SU-DHL-6 (cell line): ENCODE data around the gene ST6GAL1.

ENCODE experiments used
- H2AFZ ChIP-seq: fragments of 200-600 bp; sonication (generic); 2 replicates; pipeline ENCODE4 v1.6.1; 2014; ENCODE audit warnings: low read depth, mild to moderate bottlenecking, moderate library complexity, mixed read lengths, antibody characterized with exemption, low read length; ENCODE audit not compliant: severe bottlenecking
- H3F3A ChIP-seq: fragments of 200-600 bp; shearing (Covaris generic); 2 replicates; pipeline ENCODE4 v1.6.0; 2016; ENCODE audit warnings: antibody characterized with exemption, mild to moderate bottlenecking; ENCODE audit not compliant: insufficient read depth
- H3K27ac ChIP-seq: fragments of 200-600 bp; sonication (generic); 2 replicates; pipeline ENCODE4 v1.5.1; 2016; ENCODE audit warnings: low read depth, mild to moderate bottlenecking, low read length, moderate library complexity, mixed read lengths
- H3K27me3 ChIP-seq: fragments of 200-600 bp; sonication (generic), shearing (Covaris generic); 2 replicates; pipeline ENCODE4 v1.6.0; 2014; ENCODE audit warnings: mild to moderate bottlenecking, low read length
- H3K36me3 ChIP-seq: fragments of 200-600 bp; sonication (generic); 2 replicates; pipeline ENCODE4 v1.6.1; 2014; ENCODE audit warnings: mild to moderate bottlenecking, low read length, mixed read lengths
- H3K4me2 ChIP-seq: fragments of 300-600, 200-600 bp; shearing (Covaris generic), sonication (generic); 2 replicates; pipeline ENCODE4 v1.6.0; 2014; ENCODE audit warnings: low read length, low read depth, mild to moderate bottlenecking; ENCODE audit not compliant: poor library complexity, severe bottlenecking
- H3K4me3 ChIP-seq: fragments of 200-600 bp; sonication (generic); 2 replicates; pipeline ENCODE4 v1.5.1; 2014; ENCODE audit warnings: antibody characterized with exemption, low read length, mild to moderate bottlenecking, mixed read lengths; ENCODE audit not compliant: insufficient read depth, poor library complexity, severe bottlenecking
- H3K79me2 ChIP-seq: fragments of 200-600 bp; sonication (generic); 2 replicates; pipeline ENCODE4 v1.6.1; 2014; ENCODE audit warnings: mild to moderate bottlenecking, low read length, moderate library complexity; ENCODE audit not compliant: insufficient read depth
- H3K9ac ChIP-seq: fragments of 200-600 bp; sonication (generic); 2 replicates; pipeline ENCODE4 v1.7.0; 2014; ENCODE audit warnings: mild to moderate bottlenecking, low read length
- H3K9me2 ChIP-seq: fragments of 200-600 bp; sonication (generic); replicated peaks from 2 replicates; pipeline ENCODE4 v1.6.1; 2014; ENCODE audit warnings: low read length; ENCODE audit not compliant: insufficient read depth
- H3K9me3 ChIP-seq: fragments of 200-600 bp; sonication (generic); 2 replicates; pipeline ENCODE4 v1.6.1; 2014; ENCODE audit warnings: low read length, mixed read lengths; ENCODE audit not compliant: insufficient read depth
- H4K20me1 ChIP-seq: fragments of 200-600 bp; sonication (generic); 2 replicates; pipeline ENCODE4 v1.6.1; 2014; ENCODE audit warnings: low read depth, mild to moderate bottlenecking, antibody characterized with exemption, low read length, moderate library complexity, mixed read lengths
- CTCF ChIP-seq: fragments of 200-600 bp; sonication (generic); IDR thresholded peaks from one replicate; pipeline ENCODE4 v1.5.1; 2017; ENCODE audit warnings: antibody characterized with exemption, mild to moderate bottlenecking, low read length, moderate library complexity; ENCODE audit not compliant: insufficient read depth, poor library complexity, severe bottlenecking
- EZH2phosphoT487 ChIP-seq: fragments of 200-600 bp; sonication (generic), shearing (Covaris generic); conservative IDR thresholded peaks from 2 replicates; pipeline ENCODE4 v1.6.1; 2018; ENCODE audit warnings: mild to moderate bottlenecking, antibody characterized with exemption, low read length, moderate library complexity, mixed read lengths

ST6GAL1 gene

GRCh38 chr3:186986406-186986805 is 56.1 kb downstream of the ST6GAL1 start:
- peak overlapping the region; percentile 94 for H3K27ac ChIP-seq
- H3K9ac ChIP-seq = peak overlapping the region; percentile 54
- H2AFZ ChIP-seq = peak overlapping the region; percentile 6
- H3K4me3 ChIP-seq = peak overlapping the region; percentile 40
- H3K9me2 ChIP-seq = no peaks in the 10 kb centered on the region
- TF ChIP-seq EZH2phosphoT487 (no peak), CTCF (no peak)
- H3K36me3 ChIP-seq = no peaks in the 10 kb centered on the region
- H3K9me3 ChIP-seq = no peaks in the 10 kb centered on the region
- H3K27me3 ChIP-seq = no peaks in the 10 kb centered on the region
- H3K79me2 ChIP-seq = peaks cover 23% of the 10 kb centered on the region
- H3K4me2 ChIP-seq = peak overlapping the region; percentile 70
- no peaks in the 10 kb centered on the region for H4K20me1 ChIP-seq
- H3F3A ChIP-seq = peaks cover 48% of the 10 kb centered on the region

- no peak for TF ChIP-seq CTCF
- TF ChIP-seq EZH2phosphoT487 = no peak
- H4K20me1 ChIP-seq = no peaks in the 10 kb centered on the region
- H3K27ac ChIP-seq = peak overlapping the region; percentile 94
- H3K4me2 ChIP-seq = peak overlapping the region; percentile 70
- peaks cover 28% of the 10 kb centered on the region for H3K79me2 ChIP-seq
- peak overlapping the region; percentile 6 for H2AFZ ChIP-seq
- peak overlapping the region; percentile 40 for H3K4me3 ChIP-seq
- peaks cover 48% of the 10 kb centered on the region for H3F3A ChIP-seq
- H3K9me2 ChIP-seq = no peaks in the 10 kb centered on the region
- peak overlapping the region; percentile 54 for H3K9ac ChIP-seq
- H3K9me3 ChIP-seq = no peaks in the 10 kb centered on the region
- H3K27me3 ChIP-seq = no peaks in the 10 kb centered on the region
- no peaks in the 10 kb centered on the region for H3K36me3 ChIP-seq
Measured at GRCh38 chr3:186986816-186987215, 56.5 kb downstream of the ST6GAL1 start.

GRCh38 chr3:186988806-186989205 is 58.5 kb downstream of the ST6GAL1 start:
- peaks cover 54% of the 10 kb centered on the region for H3F3A ChIP-seq
- H3K36me3 ChIP-seq = no peaks in the 10 kb centered on the region
- peak overlapping the region; percentile 94 for H3K27ac ChIP-seq
- no peak overlapping the region for H2AFZ ChIP-seq
- no peaks in the 10 kb centered on the region for H3K9me3 ChIP-seq
- H4K20me1 ChIP-seq = no peaks in the 10 kb centered on the region
- TF ChIP-seq CTCF = no peak
- TF ChIP-seq EZH2phosphoT487 = no peak
- no peaks in the 10 kb centered on the region for H3K9me2 ChIP-seq
- H3K4me3 ChIP-seq = no peak overlapping the region
- peak overlapping the region; percentile 1; the same call in 1 of the 2 replicates for H3K9ac ChIP-seq
- H3K27me3 ChIP-seq = no peaks in the 10 kb centered on the region
- H3K79me2 ChIP-seq = peaks cover 32% of the 10 kb centered on the region
- H3K4me2 ChIP-seq = peak overlapping the region; percentile 27
